Suprapubic skin (tissue), 4 donors: ENCODE results near the gene NMRK2.

Experiments used
- POLR2A ChIP-seq, 2 donors: fragments of 450-650 bp; IDR thresholded peaks; one replicate each; pipeline ENCODE4 v1.6.1; 2017; ENCODE audit warnings: antibody characterized with exemption in 2 of 2, mild to moderate bottlenecking in 2 of 2, moderate library complexity in 2 of 2
- POLR2AphosphoS5 ChIP-seq, 3 donors: sonication (generic); formaldehyde crosslinking; IDR thresholded peaks; one replicate each; pipeline ENCODE4 v1.6.1; 2017; ENCODE audit warnings: antibody characterized with exemption in 3 of 3
- TF ChIP-seq, protein P1 (sequence below), 2 donors: fragments of 200-600 bp in 1 of 2; fragments of 450-650 bp in 1 of 2; sonication (generic) in 1 of 2; IDR thresholded peaks; one replicate each; pipeline ENCODE4 v1.5.1; 2016 to 2019; ENCODE audit warnings: antibody characterized with exemption in 2 of 2, mild to moderate bottlenecking in 1 of 2, moderate library complexity in 1 of 2

DNA sequence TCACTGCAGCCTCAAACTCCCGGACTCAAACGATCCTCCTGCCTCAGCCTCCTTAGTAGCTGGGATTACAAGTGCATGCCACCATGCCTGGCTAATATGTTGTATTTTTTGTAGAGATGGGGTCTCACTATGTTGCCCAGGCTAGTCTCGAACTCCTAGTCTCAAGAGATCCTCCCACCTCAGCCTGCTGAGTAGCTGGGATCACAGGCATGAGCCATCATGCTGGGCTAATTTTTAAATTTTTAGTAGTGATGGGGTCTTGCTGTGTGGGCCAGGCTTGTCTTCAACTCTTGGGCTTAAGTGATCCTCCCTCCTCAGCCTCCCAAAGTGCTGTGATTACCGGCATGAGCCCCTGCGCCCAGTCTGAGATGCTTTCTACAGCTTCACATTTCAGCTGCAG, 37.1 kb upstream of the NMRK2 start:
- no peak for TF ChIP-seq POLR2AphosphoS5 (IDR thresholded peaks at IDR 0.05)
- TF ChIP-seq POLR2A (IDR thresholded peaks at IDR 0.05): no peak
- TF ChIP-seq, protein P1, sequence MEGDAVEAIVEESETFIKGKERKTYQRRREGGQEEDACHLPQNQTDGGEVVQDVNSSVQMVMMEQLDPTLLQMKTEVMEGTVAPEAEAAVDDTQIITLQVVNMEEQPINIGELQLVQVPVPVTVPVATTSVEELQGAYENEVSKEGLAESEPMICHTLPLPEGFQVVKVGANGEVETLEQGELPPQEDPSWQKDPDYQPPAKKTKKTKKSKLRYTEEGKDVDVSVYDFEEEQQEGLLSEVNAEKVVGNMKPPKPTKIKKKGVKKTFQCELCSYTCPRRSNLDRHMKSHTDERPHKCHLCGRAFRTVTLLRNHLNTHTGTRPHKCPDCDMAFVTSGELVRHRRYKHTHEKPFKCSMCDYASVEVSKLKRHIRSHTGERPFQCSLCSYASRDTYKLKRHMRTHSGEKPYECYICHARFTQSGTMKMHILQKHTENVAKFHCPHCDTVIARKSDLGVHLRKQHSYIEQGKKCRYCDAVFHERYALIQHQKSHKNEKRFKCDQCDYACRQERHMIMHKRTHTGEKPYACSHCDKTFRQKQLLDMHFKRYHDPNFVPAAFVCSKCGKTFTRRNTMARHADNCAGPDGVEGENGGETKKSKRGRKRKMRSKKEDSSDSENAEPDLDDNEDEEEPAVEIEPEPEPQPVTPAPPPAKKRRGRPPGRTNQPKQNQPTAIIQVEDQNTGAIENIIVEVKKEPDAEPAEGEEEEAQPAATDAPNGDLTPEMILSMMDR (IDR thresholded peaks at IDR 0.05): no peak
